Upper lobe of right lung (tissue), 1 donor: Measurements from ENCODE around the gene RFX2. TPM values are rescaled to one million over a fixed set of nuclear protein-coding genes. Genes with fewer than 3 reads are reported as not detected.

ENCODE experiments used
- ATAC-seq: fragments of 200-7000 bp; cut with Tn5 transposase; one replicate; pipeline ENCODE4 v1.9.1; 2020; ENCODE audit warnings: mild to moderate bottlenecking, moderate library complexity
- DNase-seq: peaks from one replicate; pipeline ENCODE4 v3.0.0-alpha.2; 2020
- H3K27ac ChIP-seq: fragments of 200-600 bp; one replicate; pipeline ENCODE4 v1.8.0; 2022
- H3K27me3 ChIP-seq: fragments of 200-600 bp; one replicate; pipeline ENCODE4 v1.8.0; 2022; ENCODE audit warnings: mild to moderate bottlenecking
- H3K36me3 ChIP-seq: fragments of 200-600 bp; one replicate; pipeline ENCODE4 v1.8.0; 2022
- H3K4me1 ChIP-seq: fragments of 200-600 bp; one replicate; pipeline ENCODE4 v1.8.0; 2022
- H3K4me3 ChIP-seq: fragments of 200-600 bp; one replicate; pipeline ENCODE4 v1.8.0; 2022; ENCODE audit warnings: mild to moderate bottlenecking
- H3K9me3 ChIP-seq: fragments of 200-600 bp; one replicate; pipeline ENCODE4 v1.8.0; 2022
- intact Hi-C: fragments of 100-400 bp; cut with DNase I; formaldehyde crosslinking; loops from one replicate; pipeline ENCODE4 v1.11.0; 2022
- total RNA-seq: library from RNA; stranded (reverse); fragmentation: NEBNext Ultra II Directional; extraction: Animal tissue kit (Norgen Biotek cat#: 25700); gene quantifications from one replicate; pipeline ENCODE4 v1.2.1, GENCODE V29; 2021
- TF ChIP-seq, protein P1 (sequence below): fragments of 200-600 bp; IDR thresholded peaks from one replicate; pipeline ENCODE4 v1.8.0; 2022; ENCODE audit warnings: antibody characterized with exemption
- donor health status: DM: no; HTN: yes; CAD: no; lungs with severe emphysema.

The RFX2 gene
- total RNA-seq, 1 donor from 2014 or later, result 11.7 TPM

DNA sequence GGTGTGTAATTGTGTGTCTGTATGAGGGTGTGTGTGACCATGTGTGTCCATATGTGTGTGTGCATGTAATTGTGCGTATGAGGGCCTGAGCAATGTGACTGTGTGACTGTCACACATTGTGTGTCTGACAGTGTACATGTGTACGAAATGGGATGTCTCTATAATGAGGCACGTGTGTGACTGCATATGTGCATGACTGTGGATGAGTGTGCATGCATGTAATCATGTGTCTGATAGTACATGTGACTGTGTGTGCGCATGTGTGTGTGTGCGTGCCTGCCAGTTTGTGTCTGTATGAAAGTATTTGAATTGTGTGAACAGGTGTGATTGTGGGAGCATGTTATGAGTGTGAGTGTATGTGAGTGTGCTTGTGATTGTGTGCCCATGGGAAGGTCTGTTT is 22.9 kb upstream of the RFX2 start:
- intact Hi-C loops, result no loop called here
- no peak for DNase-seq
- ATAC-seq, result no peak
- H3K4me1 ChIP-seq, result no peaks in the 10 kb centered on the region
- TF ChIP-seq, protein P1, sequence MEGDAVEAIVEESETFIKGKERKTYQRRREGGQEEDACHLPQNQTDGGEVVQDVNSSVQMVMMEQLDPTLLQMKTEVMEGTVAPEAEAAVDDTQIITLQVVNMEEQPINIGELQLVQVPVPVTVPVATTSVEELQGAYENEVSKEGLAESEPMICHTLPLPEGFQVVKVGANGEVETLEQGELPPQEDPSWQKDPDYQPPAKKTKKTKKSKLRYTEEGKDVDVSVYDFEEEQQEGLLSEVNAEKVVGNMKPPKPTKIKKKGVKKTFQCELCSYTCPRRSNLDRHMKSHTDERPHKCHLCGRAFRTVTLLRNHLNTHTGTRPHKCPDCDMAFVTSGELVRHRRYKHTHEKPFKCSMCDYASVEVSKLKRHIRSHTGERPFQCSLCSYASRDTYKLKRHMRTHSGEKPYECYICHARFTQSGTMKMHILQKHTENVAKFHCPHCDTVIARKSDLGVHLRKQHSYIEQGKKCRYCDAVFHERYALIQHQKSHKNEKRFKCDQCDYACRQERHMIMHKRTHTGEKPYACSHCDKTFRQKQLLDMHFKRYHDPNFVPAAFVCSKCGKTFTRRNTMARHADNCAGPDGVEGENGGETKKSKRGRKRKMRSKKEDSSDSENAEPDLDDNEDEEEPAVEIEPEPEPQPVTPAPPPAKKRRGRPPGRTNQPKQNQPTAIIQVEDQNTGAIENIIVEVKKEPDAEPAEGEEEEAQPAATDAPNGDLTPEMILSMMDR, result no peak
- no peak overlapping the region for H3K4me3 ChIP-seq
- no peaks in the 10 kb centered on the region for H3K27me3 ChIP-seq
- no peak overlapping the region for H3K27ac ChIP-seq
- H3K36me3 ChIP-seq, result no peaks in the 10 kb centered on the region
- H3K9me3 ChIP-seq, result no peaks in the 10 kb centered on the region

DNA sequence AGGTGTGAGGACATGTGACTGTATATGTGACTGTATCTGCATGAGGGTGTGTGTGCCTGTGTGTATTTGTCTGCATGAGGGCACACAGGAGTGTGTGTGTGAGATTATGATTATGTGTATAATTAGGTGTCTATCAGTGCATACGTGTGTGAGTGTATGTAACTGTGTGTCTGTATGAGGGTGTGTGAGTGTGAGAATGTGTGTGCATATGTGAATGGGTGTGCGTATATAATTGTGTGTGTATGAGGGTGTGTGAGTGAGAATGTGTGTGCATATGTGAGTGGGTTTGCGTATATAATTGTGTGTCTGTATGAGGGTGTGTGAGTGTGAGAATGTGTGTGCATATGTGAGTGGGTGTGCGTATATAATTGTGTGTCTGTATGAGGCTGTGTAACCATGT is 22.2 kb upstream of the RFX2 start:
- H3K27me3 ChIP-seq, result no peaks in the 10 kb centered on the region
- H3K4me1 ChIP-seq, result no peaks in the 10 kb centered on the region
- H3K4me3 ChIP-seq, result no peak overlapping the region
- ATAC-seq (peak; percentile 12), DNase-seq (no peak)
- TF ChIP-seq, protein P1, result no peak
- no peaks in the 10 kb centered on the region for H3K9me3 ChIP-seq
- intact Hi-C loops, result no loop called here
- no peaks in the 10 kb centered on the region for H3K36me3 ChIP-seq
- no peak overlapping the region for H3K27ac ChIP-seq

DNA sequence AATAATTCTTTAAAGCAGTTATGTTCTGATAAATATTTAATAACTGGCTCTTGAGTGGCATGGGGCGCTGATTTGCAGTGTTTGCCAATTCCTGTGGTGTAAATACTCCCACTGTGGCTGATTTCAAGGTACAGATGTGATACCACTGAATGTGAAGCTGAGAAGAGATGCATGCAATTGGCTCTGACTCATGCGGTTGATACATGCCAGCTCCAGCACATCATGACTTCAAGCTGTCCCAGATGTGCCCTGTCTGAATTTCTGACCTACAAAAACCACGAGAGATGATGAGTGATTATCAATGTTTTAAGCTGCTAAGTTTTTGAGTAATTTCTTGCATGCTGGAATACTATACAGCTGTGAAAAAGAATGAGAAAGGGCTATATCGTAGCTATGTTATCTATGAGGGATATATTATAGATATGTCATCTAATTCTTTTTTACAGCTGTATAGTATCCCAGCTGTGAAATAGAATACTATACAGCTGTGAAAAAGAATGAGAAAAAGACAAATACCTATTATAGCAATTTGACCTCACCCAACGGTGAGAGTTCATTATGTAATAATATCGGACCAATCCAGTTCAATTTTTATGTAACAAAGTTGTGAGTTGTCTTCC is 17.5 kb upstream of the RFX2 start:
- Histone ChIP-seq H3K36me3 (no peaks in the 10 kb centered on the region), H3K27ac (no peak overlapping the region), H3K4me1 (no peaks in the 10 kb centered on the region), H3K4me3 (no peak overlapping the region), H3K9me3 (no peaks in the 10 kb centered on the region), H3K27me3 (no peaks in the 10 kb centered on the region)
- DNase-seq (no peak), ATAC-seq (no peak)
- intact Hi-C loops, result loop anchor here (5.0 kb wide), 1 partner anchor 81 kb away; no protein-coding TSS in a partner anchor
- TF ChIP-seq, protein P1, result no peak

DNA sequence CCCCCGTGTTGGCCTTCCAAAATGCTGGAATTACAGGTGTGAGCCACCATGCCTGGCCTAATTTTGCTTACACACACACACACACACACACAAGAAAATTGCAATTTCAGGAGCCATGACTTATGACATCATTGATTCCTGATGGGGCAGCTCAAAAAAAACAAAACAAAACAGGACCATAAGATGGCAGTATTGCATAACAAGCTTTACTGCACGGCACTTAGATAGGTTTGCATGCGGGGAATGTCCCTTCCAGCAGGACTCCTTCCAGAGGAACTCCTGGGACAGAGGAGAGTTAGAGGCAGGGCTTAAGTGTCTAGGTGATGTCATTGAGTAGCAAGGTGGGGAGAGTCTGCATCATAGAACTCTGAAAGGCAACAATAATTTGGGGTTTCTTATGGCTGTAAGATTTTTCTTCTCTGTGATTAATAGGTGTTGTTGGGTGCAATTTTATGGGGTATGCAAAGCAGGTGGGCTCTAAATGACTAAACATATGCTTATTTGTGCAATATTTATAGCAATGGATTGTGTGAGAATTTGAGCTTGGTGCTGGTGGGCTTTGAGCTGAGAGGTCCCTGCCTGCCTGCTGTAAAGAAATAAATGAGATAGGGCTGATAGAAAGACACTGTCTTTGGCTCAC is 16.2 kb upstream of the RFX2 start:
- Histone ChIP-seq H3K27ac (no peak overlapping the region), H3K4me1 (no peaks in the 10 kb centered on the region), H3K27me3 (no peaks in the 10 kb centered on the region), H3K4me3 (no peak overlapping the region), H3K36me3 (no peaks in the 10 kb centered on the region), H3K9me3 (no peaks in the 10 kb centered on the region)
- intact Hi-C loops, result loop anchor here (5.0 kb wide), 1 partner anchor 79 kb away; no protein-coding TSS in a partner anchor
- peak; percentile 64 for ATAC-seq
- TF ChIP-seq, protein P1, result no peak
- DNase-seq, result no peak

DNA sequence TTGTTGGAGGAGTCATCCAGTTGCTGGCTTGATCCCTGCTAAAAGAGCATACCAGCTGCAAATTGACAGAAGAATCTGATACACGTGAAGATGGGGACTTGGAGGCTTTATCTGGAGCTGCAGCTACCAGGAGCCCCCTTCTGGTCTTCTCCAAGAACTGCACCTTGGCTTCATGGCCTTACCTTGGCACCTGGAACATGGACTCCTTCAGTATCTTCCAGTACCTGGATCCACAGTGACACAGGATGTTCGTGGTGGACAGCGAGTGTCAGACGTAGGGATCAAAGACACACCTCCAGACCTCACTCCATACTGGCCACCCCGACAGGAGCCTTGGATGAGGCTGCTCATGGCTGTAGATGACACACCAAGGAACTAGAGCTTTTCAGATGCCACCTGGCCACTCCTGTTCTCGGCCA is 15.3 kb upstream of the RFX2 start:
- DNase-seq, result no peak
- TF ChIP-seq, protein P1, result peak; percentile 98

More for the DNA sequence above, 15.3 kb upstream of the RFX2 start:
- ATAC-seq, result peak; percentile 97
- H3K9me3 ChIP-seq, result no peaks in the 10 kb centered on the region
- H3K27me3 ChIP-seq, result no peaks in the 10 kb centered on the region
- H3K27ac ChIP-seq, result no peak overlapping the region
- intact Hi-C loops, result loop anchor here (5.0 kb wide), 1 partner anchor 78 kb away; no protein-coding TSS in a partner anchor
- no peaks in the 10 kb centered on the region for H3K36me3 ChIP-seq
- H3K4me3 ChIP-seq, result no peak overlapping the region
- no peaks in the 10 kb centered on the region for H3K4me1 ChIP-seq
